Activated CD8-positive, alpha-beta T cell treated with anti-CD3 and anti-CD28 coated beads, Interleukin-2, amount 10 ng/mL, durations not matched to agents 7 days and 5 days (primary cell): ENCODE results near the gene C2orf72. TPM values are rescaled to one million over a fixed set of nuclear protein-coding genes. Genes with fewer than 3 reads are reported as not detected.

Experiments
- ATAC-seq: fragments of 150-1000 bp; cut with Tn5 transposase; one replicate; pipeline ENCODE4 v1.10.0; 2021; ENCODE audit warnings: moderate library complexity
- CTCF ChIA-PET: fragments of 350-600 bp; sonication (Branson Sonifier 250); formaldehyde crosslinking; loops from one replicate; lab custom pipeline; 2021; ENCODE audit warnings: antibody characterized with exemption; lab: Charles Lee
- POLR2A ChIA-PET: fragments of 350-600 bp; sonication (Branson Sonifier 250); formaldehyde crosslinking; loops from one replicate; lab custom pipeline; 2021; ENCODE audit warnings: antibody characterized with exemption; lab: Charles Lee
- DNase-seq: peaks from one replicate; pipeline ENCODE4 v3.0.0-alpha.2; 2020
- H3K27ac Mint-ChIP-seq: one replicate; pipeline ENCODE4 v1.8.0; 2021; ENCODE audit warnings: mild to moderate bottlenecking, mixed read lengths
- H3K27me3 Mint-ChIP-seq: one replicate; pipeline ENCODE4 v1.8.0; 2021; ENCODE audit warnings: low read depth, mixed read lengths
- H3K36me3 Mint-ChIP-seq: one replicate; pipeline ENCODE4 v1.8.0; 2021; ENCODE audit warnings: low read depth, mixed read lengths
- H3K4me1 Mint-ChIP-seq: one replicate; pipeline ENCODE4 v1.8.0; 2021; ENCODE audit warnings: low read depth, mixed read lengths
- H3K4me3 Mint-ChIP-seq: one replicate; pipeline ENCODE4 v1.8.0; 2021; ENCODE audit warnings: mild to moderate bottlenecking, mixed read lengths
- H3K9me3 Mint-ChIP-seq: one replicate; pipeline ENCODE4 v1.8.0; 2022; ENCODE audit warnings: mixed read lengths; ENCODE audit not compliant: insufficient read depth
- total RNA-seq, 2 experiments: library from RNA; stranded (reverse); gene quantifications; one replicate each; pipeline ENCODE4 v1.2.3, GENCODE V29; 2021

The C2orf72 gene
- total RNA-seq, 2 experiments from 2014 or later = 0.16 to 0.34 TPM

GRCh38 chr2:231094736-231095346, 57.5 kb downstream of the C2orf72 start:
- no peak for ATAC-seq
- POLR2A ChIA-PET = no interaction called here
- peaks cover 67% of the 10 kb centered on the region for H3K36me3 Mint-ChIP-seq

More at GRCh38 chr2:231094736-231095346, 57.5 kb downstream of the C2orf72 start:
- Mint-ChIP-seq H3K9me3 (peaks cover 14% of the 10 kb centered on the region), H3K4me3 (no peak overlapping the region), H3K4me1 (no peaks in the 10 kb centered on the region), H3K27ac (no peak overlapping the region), H3K27me3 (no peaks in the 10 kb centered on the region)
- CTCF ChIA-PET = interaction anchor here (0.7 to 3.0 kb wide), 3 partner anchors 10 to 357 kb away, joined by 3 to 18 read pairs (median 4); no protein-coding TSS in a partner anchor
- no peak for DNase-seq

Other genes with a start within 250 kb of the C2orf72 start
- 10 to 100 TPM; 77.2 to 79.5 TPM for gene ITM2C, start 172.6 kb upstream of the C2orf72 start, total RNA-seq
- 10 to 100 TPM; 12.3 to 12.5 TPM for gene GPR55, start 112.3 kb upstream of the C2orf72 start, total RNA-seq
- gene SPATA3, start 41.4 kb upstream of the C2orf72 start, total RNA-seq = under 1 TPM in 1 of 2 experiments, not detected in 1; 0.29 TPM
- gene PSMD1, start 19.3 kb downstream of the C2orf72 start, total RNA-seq = 10 to 100 TPM; 92.8 to 94.1 TPM
- gene HTR2B, start 87.5 kb downstream of the C2orf72 start, total RNA-seq = not detected
- gene ARMC9, start 161.1 kb downstream of the C2orf72 start, total RNA-seq = under 1 TPM; 0.65 to 0.92 TPM